ENCODE data around the gene RMDN3.

RMDN3 gene

GRCh38 chr15:40693904-40694687, 61.0 kb downstream of the RMDN3 start:
- DNase-seq (ENCODE audit: low spot score), result peak; percentile 78

- DNase-seq (ENCODE audit: low spot score), result no peak
These were observed 63.3 kb downstream of the RMDN3 start for GRCh38 chr15:40691737-40692136.

- DNase-seq (ENCODE audit: low spot score), result no peak
These were observed 65.9 kb downstream of the RMDN3 start for GRCh38 chr15:40688932-40689799.

Measured in NAMALWA (cell line).